Measurements from ENCODE around the gene BEAN1. TPM values are rescaled to one million over a fixed set of nuclear protein-coding genes. Genes with fewer than 3 reads are reported as not detected.

BEAN1 gene
- total RNA-seq, 4 donors from 2014 or later, result 0.23 to 0.50 TPM; not detected in 2

GRCh38 chr16:66457888-66458287 is 30.8 kb downstream of the BEAN1 start:
- Histone ChIP-seq H3K27me3 (peaks cover 0 to 44% (median 11%) of the 10 kb centered on the region in 4 donors), H3K4me3 (no peak overlapping the region), H3K27ac (replicated peaks in 1 of 4) (no peak overlapping the region), H3K4me1 (no peaks in the 10 kb centered on the region), H3K9me3 (no peaks in the 10 kb centered on the region), H3K36me3 (no peaks in the 10 kb centered on the region)
- 47% methylated on average over 4 of the region's 4 CpGs for WGBS
- TF ChIP-seq POLR2AphosphoS5 (IDR thresholded peaks at IDR 0.05) (no peak), POLR2A (IDR thresholded peaks at IDR 0.05; ENCODE audit: low read depth) (no peak), EP300 (IDR thresholded peaks at IDR 0.05) (no peak), CTCF (IDR thresholded peaks at IDR 0.05) (no peak)
- intact Hi-C loops (cut with DNase I), result no loop called here
- no peak for DNase-seq (ENCODE audit: extremely low spot score)

- no peaks in the 10 kb centered on the region for H3K36me3 ChIP-seq
- H3K27me3 ChIP-seq, result peaks cover 0 to 44% (median 11%) of the 10 kb centered on the region in 4 donors
- DNase-seq (ENCODE audit: extremely low spot score), result no peak
- WGBS, result 77% methylated on average over 5 of the region's 5 CpGs
- H3K4me3 ChIP-seq, result no peak overlapping the region
- no peaks in the 10 kb centered on the region for H3K4me1 ChIP-seq
- intact Hi-C loops (cut with DNase I), result no loop called here
- no peaks in the 10 kb centered on the region for H3K9me3 ChIP-seq
- TF ChIP-seq POLR2AphosphoS5 (IDR thresholded peaks at IDR 0.05) (no peak), CTCF (IDR thresholded peaks at IDR 0.05) (no peak), EP300 (IDR thresholded peaks at IDR 0.05) (no peak), POLR2A (IDR thresholded peaks at IDR 0.05; ENCODE audit: low read depth) (no peak)
- no peak overlapping the region for H3K27ac ChIP-seq (replicated peaks in 1 of 4)
Observed at GRCh38 chr16:66458292-66458691, 31.2 kb downstream of the BEAN1 start.

- Histone ChIP-seq H3K27ac (replicated peaks in 1 of 4) (no peak overlapping the region), H3K4me1 (no peaks in the 10 kb centered on the region), H3K9me3 (no peaks in the 10 kb centered on the region), H3K4me3 (no peak overlapping the region), H3K36me3 (no peaks in the 10 kb centered on the region), H3K27me3 (peaks cover 0 to 44% (median 11%) of the 10 kb centered on the region in 4 donors)
- intact Hi-C loops (cut with DNase I), result no loop called here
- 73% methylated on average over 7 of the region's 7 CpGs for WGBS
- no peak for DNase-seq (ENCODE audit: extremely low spot score)
- TF ChIP-seq POLR2AphosphoS5 (IDR thresholded peaks at IDR 0.05) (no peak), EP300 (IDR thresholded peaks at IDR 0.05) (no peak), CTCF (IDR thresholded peaks at IDR 0.05) (no peak), POLR2A (IDR thresholded peaks at IDR 0.05; ENCODE audit: low read depth) (no peak)
Observed at GRCh38 chr16:66458853-66459252, 31.8 kb downstream of the BEAN1 start.

GRCh38 chr16:66459878-66460277 is 32.8 kb downstream of the BEAN1 start:
- no peak for DNase-seq (ENCODE audit: extremely low spot score)
- no peaks in the 10 kb centered on the region for H3K9me3 ChIP-seq
- H3K4me3 ChIP-seq, result no peak overlapping the region
- TF ChIP-seq POLR2A (IDR thresholded peaks at IDR 0.05; ENCODE audit: low read depth) (no peak), POLR2AphosphoS5 (IDR thresholded peaks at IDR 0.05) (no peak), EP300 (IDR thresholded peaks at IDR 0.05) (no peak), CTCF (IDR thresholded peaks at IDR 0.05) (no peak)
- peaks cover 0 to 44% (median 11%) of the 10 kb centered on the region in 4 donors for H3K27me3 ChIP-seq
- H3K36me3 ChIP-seq, result no peaks in the 10 kb centered on the region
- intact Hi-C loops (cut with DNase I), result no loop called here
- no peak overlapping the region for H3K27ac ChIP-seq (replicated peaks in 1 of 4)
- WGBS, result 55% methylated on average over 3 of the region's 5 CpGs
- H3K4me1 ChIP-seq, result no peaks in the 10 kb centered on the region

- TF ChIP-seq CTCF (IDR thresholded peaks at IDR 0.05) (no peak), POLR2AphosphoS5 (IDR thresholded peaks at IDR 0.05) (no peak), POLR2A (IDR thresholded peaks at IDR 0.05; ENCODE audit: low read depth) (no peak), EP300 (IDR thresholded peaks at IDR 0.05) (no peak)
Observed at GRCh38 chr16:66460703-66461102, 33.6 kb downstream of the BEAN1 start.

More at GRCh38 chr16:66460703-66461102, 33.6 kb downstream of the BEAN1 start:
- H3K36me3 ChIP-seq, result no peaks in the 10 kb centered on the region
- intact Hi-C loops (cut with DNase I), result no loop called here
- H3K27ac ChIP-seq (replicated peaks in 1 of 4), result no peak overlapping the region
- no peaks in the 10 kb centered on the region for H3K9me3 ChIP-seq
- H3K4me3 ChIP-seq, result no peak overlapping the region
- 93% methylated on average over 1 of the region's 1 CpG for WGBS
- DNase-seq (ENCODE audit: extremely low spot score), result no peak
- no peaks in the 10 kb centered on the region for H3K4me1 ChIP-seq
- peaks cover 0 to 44% (median 11%) of the 10 kb centered on the region in 4 donors for H3K27me3 ChIP-seq
